GM13977 (cell line): ENCODE measurements around the gene RBM33.

ENCODE experiments used
- DNase-seq: peaks from one replicate; pipeline ENCODE4 v3.0.0; 2012; ENCODE audit warnings: low spot score
- CTCF ChIP-seq: IDR thresholded peaks from 2 replicates; pipeline ENCODE4 v1.5.1; 2012; ENCODE audit warnings: mild to moderate bottlenecking, control low read depth; ENCODE audit not compliant: insufficient read depth; ENCODE audit errors: extremely low read depth, missing control alignments
- in situ Hi-C: fragments of 300-500 bp; cut with MboI; formaldehyde crosslinking; loops from one replicate; pipeline ENCODE4 v1.12.0; 2022; ENCODE audit warnings: low sequenced_read_pairs, low pct_unique_long_range_greater_than_20kb, mixed read lengths, inconsistent platforms; ENCODE audit not compliant: unreplicated experiment

Gene RBM33

GRCh38 chr7:155660059-155660757, 15.7 kb downstream of the RBM33 start:
- DNase-seq = peak; percentile 70
- no peak for TF ChIP-seq CTCF
- in situ Hi-C loops = no loop called here

GRCh38 chr7:155660758-155661093, 16.3 kb downstream of the RBM33 start:
- in situ Hi-C loops = no loop called here
- peak; percentile 63 for DNase-seq
- no peak for TF ChIP-seq CTCF

DNA sequence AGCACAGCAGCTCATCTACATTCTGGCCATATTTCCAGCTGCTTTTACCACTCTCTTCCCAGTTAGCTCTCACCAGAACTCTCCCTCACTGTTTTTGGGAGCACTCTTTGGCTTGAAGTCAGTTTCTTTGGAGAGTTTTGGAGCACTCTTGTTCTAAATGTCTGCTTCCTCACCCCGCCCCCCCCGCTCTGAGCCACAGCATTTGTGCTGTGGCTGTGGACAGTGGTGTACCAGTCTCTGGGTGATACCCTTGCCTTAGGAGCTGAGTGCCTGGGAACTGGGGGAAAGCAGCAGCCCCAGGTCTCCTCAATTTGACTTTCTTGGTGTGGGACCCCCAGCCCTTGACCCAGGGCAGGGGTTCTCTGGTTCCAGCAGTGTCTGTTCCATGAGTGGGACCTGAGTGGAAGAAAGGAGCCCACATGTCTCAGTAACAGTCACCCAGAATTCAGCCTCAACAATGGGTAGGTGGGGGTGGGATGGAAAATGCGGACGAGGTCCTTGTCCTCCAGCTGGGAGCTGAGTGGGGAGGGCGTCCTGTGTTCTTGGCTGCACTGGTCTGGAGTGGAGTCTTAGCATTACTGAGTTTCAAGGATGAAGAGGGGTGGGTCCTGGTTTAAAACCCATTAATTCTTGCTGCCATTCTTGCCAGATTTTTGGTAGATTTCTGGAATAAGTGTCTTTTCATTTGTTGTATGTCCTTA, 18.0 kb downstream of the RBM33 start:
- TF ChIP-seq CTCF = no peak
- no peak for DNase-seq
- in situ Hi-C loops = no loop called here

GRCh38 chr7:155663937-155664336, 19.5 kb downstream of the RBM33 start:
- no peak for DNase-seq
- no peak for TF ChIP-seq CTCF
- in situ Hi-C loops = no loop called here

DNA sequence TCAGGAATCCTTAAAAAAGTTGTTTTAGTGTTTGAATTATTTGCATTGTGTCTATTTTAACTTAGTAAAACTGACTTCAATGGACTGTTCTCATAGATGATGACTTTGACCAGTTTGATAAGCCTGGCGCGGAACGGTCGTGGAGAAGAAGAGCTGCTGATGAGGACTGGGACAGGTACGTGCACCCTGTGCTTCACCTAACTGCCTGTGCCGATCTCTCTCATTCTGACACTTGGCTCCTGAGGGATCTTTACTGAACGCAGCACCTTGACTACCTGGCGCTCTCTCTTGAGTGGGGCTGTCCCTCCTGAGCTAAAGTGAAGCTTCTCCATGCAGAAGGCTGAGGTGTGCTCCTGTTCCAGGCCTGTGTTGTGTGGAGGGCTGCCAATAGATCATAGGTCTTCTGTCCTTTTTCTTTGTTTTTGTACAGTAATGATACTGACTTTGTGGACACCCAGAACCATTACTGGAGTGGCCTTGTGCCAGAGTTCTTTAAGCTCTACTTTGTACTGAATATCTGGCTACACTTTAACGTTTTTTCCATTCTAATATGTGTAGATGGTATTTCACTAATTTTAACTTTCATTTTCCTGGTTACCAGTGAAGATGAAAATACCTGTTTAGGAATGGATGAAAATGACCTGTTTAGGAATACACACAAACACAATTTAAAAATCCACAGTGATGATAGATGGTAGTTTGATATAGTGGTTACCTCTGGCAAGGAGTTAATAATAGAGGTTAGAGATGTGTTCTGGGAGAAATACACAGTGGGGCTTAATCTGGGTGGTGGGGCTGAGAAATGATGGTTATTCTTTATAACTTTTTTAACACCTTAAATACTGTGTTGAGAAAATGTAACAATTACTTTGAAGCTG, 20.9 kb downstream of the RBM33 start:
- no peak for DNase-seq
- in situ Hi-C loops = no loop called here
- no peak for TF ChIP-seq CTCF

DNA sequence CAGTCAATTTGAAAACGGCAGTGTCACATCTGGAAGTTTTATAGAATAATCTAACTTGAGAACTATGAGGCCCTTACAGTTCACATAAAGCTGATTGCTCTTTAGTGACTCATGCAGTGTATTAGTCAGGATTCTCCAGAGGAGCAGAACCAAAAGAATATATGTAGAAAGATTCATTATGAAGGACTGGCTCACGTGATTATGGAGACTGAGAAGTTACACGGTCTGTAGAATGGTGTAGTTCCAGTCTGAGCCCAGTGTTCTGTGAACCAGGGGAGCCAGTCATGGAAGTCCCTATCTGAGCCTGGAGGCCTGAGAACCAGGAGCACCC, 21.5 kb downstream of the RBM33 start:
- no peak for DNase-seq
- in situ Hi-C loops = no loop called here
- no peak for TF ChIP-seq CTCF
